ENCODE measurements around the gene BUB3.

BUB3 gene

DNA sequence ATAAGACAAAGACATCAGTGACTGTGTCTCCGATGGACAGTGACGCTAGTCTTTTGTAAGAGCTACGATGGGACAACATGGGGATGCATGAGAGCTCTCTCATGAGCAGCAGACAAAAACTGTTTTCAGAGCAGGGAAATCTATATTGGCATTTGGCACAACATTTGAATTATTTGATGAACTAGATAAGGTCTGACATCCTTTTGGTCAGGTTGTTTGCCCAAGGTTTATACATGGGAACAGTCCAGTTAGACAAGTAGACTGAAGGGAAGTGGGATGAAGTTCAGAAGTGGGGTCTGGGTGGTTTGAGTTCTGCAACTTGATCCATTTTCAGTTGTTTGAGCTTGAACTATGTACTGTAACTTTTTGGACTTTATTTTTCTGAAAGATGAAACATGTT, 50.8 kb downstream of the BUB3 start:
- DNase-seq (ENCODE audit: low read depth, low spot score): no peak
- TF ChIP-seq, protein P1, sequence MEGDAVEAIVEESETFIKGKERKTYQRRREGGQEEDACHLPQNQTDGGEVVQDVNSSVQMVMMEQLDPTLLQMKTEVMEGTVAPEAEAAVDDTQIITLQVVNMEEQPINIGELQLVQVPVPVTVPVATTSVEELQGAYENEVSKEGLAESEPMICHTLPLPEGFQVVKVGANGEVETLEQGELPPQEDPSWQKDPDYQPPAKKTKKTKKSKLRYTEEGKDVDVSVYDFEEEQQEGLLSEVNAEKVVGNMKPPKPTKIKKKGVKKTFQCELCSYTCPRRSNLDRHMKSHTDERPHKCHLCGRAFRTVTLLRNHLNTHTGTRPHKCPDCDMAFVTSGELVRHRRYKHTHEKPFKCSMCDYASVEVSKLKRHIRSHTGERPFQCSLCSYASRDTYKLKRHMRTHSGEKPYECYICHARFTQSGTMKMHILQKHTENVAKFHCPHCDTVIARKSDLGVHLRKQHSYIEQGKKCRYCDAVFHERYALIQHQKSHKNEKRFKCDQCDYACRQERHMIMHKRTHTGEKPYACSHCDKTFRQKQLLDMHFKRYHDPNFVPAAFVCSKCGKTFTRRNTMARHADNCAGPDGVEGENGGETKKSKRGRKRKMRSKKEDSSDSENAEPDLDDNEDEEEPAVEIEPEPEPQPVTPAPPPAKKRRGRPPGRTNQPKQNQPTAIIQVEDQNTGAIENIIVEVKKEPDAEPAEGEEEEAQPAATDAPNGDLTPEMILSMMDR (IDR thresholded peaks at IDR 0.05; ENCODE audit: insufficient read depth, low read length, missing control alignments): no peak
- no peak overlapping the region for H3K4me3 ChIP-seq (ENCODE audit: low read depth, low read length)
- POLR2A ChIA-PET: no interaction called here
- CTCF ChIA-PET: no interaction called here

- TF ChIP-seq, protein P1 (IDR thresholded peaks at IDR 0.05; ENCODE audit: insufficient read depth, low read length, missing control alignments): no peak
- H3K4me3 ChIP-seq (ENCODE audit: low read depth, low read length): no peak overlapping the region
- ChIA-PET POLR2A (no interaction called here), CTCF (no interaction called here)
- DNase-seq (ENCODE audit: low read depth, low spot score): no peak
Observed at GRCh38 chr10:123212063-123212462, 57.9 kb downstream of the BUB3 start.

GRCh38 chr10:123212640-123213039, 58.4 kb downstream of the BUB3 start:
- TF ChIP-seq, protein P1 (IDR thresholded peaks at IDR 0.05; ENCODE audit: insufficient read depth, low read length, missing control alignments): no peak
- DNase-seq (ENCODE audit: low read depth, low spot score): no peak
- ChIA-PET POLR2A (no interaction called here), CTCF (no interaction called here)
- H3K4me3 ChIP-seq (ENCODE audit: low read depth, low read length): no peak overlapping the region

- no peak overlapping the region for H3K4me3 ChIP-seq (ENCODE audit: low read depth, low read length)
- POLR2A ChIA-PET: no interaction called here
- CTCF ChIA-PET: no interaction called here
- DNase-seq (ENCODE audit: low read depth, low spot score): no peak
- TF ChIP-seq, protein P1 (IDR thresholded peaks at IDR 0.05; ENCODE audit: insufficient read depth, low read length, missing control alignments): no peak
Observed at GRCh38 chr10:123213192-123213591, 59.0 kb downstream of the BUB3 start.

Data from AG04449 (cell line).